ENCODE data around the gene CTRL.

DNA sequence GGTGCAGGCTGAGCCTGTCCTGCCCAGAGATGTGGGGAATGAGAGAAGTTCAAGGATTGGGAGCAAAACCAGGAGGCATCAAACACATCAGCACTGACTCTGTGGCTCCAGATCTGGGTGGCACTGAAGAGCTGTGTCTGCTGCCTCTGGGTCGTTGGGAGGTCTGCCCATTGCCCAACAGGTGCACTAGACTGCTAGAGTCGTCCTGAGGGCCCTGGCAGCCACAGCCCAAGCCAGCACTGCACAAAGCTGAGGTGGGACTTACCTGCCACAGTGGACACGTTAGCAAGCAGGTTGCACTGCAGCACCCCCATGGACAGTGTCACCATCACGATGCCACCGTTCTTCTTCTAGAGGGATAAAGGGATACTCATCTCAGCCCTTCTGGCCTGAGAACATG is 45.3 kb upstream of the CTRL start:
- TF ChIP-seq, protein P1, sequence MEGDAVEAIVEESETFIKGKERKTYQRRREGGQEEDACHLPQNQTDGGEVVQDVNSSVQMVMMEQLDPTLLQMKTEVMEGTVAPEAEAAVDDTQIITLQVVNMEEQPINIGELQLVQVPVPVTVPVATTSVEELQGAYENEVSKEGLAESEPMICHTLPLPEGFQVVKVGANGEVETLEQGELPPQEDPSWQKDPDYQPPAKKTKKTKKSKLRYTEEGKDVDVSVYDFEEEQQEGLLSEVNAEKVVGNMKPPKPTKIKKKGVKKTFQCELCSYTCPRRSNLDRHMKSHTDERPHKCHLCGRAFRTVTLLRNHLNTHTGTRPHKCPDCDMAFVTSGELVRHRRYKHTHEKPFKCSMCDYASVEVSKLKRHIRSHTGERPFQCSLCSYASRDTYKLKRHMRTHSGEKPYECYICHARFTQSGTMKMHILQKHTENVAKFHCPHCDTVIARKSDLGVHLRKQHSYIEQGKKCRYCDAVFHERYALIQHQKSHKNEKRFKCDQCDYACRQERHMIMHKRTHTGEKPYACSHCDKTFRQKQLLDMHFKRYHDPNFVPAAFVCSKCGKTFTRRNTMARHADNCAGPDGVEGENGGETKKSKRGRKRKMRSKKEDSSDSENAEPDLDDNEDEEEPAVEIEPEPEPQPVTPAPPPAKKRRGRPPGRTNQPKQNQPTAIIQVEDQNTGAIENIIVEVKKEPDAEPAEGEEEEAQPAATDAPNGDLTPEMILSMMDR (conservative IDR thresholded peaks at IDR 0.05): no peak
- no peak for TF ChIP-seq EZH2 (IDR thresholded peaks at IDR 0.05; ENCODE audit: low read depth)
